PC-9 (cell line): Measurements from ENCODE around the gene MTCL1.

Experiments used
- CTCF ChIP-seq: fragments of 200-600 bp; sonication (generic); conservative IDR thresholded peaks from 2 replicates; pipeline ENCODE4 v1.6.1; 2017; ENCODE audit warnings: mixed run types, antibody characterized with exemption, mild to moderate bottlenecking, moderate library complexity
- EZH2 ChIP-seq: fragments of 200-600 bp; sonication (generic); IDR thresholded peaks from 2 replicates; pipeline ENCODE4 v1.8.0; 2017; ENCODE audit warnings: antibody characterized with exemption, low read depth

GRCh38 chr18:8831531-8831930 is 126.2 kb downstream of the MTCL1 start:
- no peak for TF ChIP-seq CTCF
- TF ChIP-seq EZH2 = no peak
